Liver (tissue), 9 donors: ENCODE measurements around the gene TMEM129. TPM values are rescaled to one million over a fixed set of nuclear protein-coding genes. Genes with fewer than 3 reads are reported as not detected.

Experiments
- DNase-seq: peaks from one replicate; pipeline ENCODE4 v3.0.0-alpha.2; 2017; ENCODE audit warnings: low spot score
- H3K27ac ChIP-seq, 2 donors: one replicate each; pipeline ENCODE4 v1.7.0; 2013; ENCODE audit warnings: inconsistent platforms in 2 of 2, low read length in 2 of 2, control low read depth in 1 of 2, low read depth in 1 of 2, mild to moderate bottlenecking in 1 of 2
- H3K27me3 ChIP-seq, 4 donors: one replicate each; pipeline versions ENCODE4 v1.6.1 to v1.7.0; 2013; ENCODE audit warnings: low read length in 3 of 4, inconsistent platforms in 1 of 4, mild to moderate bottlenecking in 1 of 4, moderate library complexity in 1 of 4; ENCODE audit not compliant: control insufficient read depth in 4 of 4, insufficient read depth in 4 of 4
- H3K36me3 ChIP-seq, 4 donors: one replicate each; pipeline versions ENCODE4 v1.6.1 to v1.7.0; 2013; ENCODE audit warnings: low read length in 3 of 4, mild to moderate bottlenecking in 3 of 4, low read depth in 1 of 4, moderate library complexity in 1 of 4; ENCODE audit not compliant: control insufficient read depth in 4 of 4, insufficient read depth in 3 of 4
- H3K4me1 ChIP-seq, 4 donors: one replicate each; pipeline versions ENCODE4 v1.6.1 to v1.7.0; 2013; ENCODE audit warnings: low read length in 3 of 4, mild to moderate bottlenecking in 3 of 4, moderate library complexity in 1 of 4; ENCODE audit not compliant: control insufficient read depth in 4 of 4, insufficient read depth in 4 of 4
- H3K4me3 ChIP-seq, 3 donors: one replicate each; pipeline versions ENCODE4 v1.6.1 to v1.7.0; 2013; ENCODE audit warnings: low read length in 3 of 3, control low read depth in 1 of 3, low read depth in 1 of 3, mild to moderate bottlenecking in 1 of 3
- H3K9ac ChIP-seq, 2 donors: one replicate each; pipeline ENCODE4 v1.7.0; 2013; ENCODE audit warnings: low read length in 2 of 2, mild to moderate bottlenecking in 2 of 2, moderate library complexity in 2 of 2, control low read depth in 1 of 2, low read depth in 1 of 2
- H3K9me3 ChIP-seq, 4 donors: one replicate each; pipeline versions ENCODE4 v1.6.1 to v1.7.0; 2013; ENCODE audit warnings: low read length in 3 of 4; ENCODE audit not compliant: control insufficient read depth in 4 of 4
- ATF3 ChIP-seq: IDR thresholded peaks from 2 replicates; pipeline ENCODE4 v1.6.1; 2016; ENCODE audit warnings: antibody characterized with exemption
- CTCF ChIP-seq: fragments of 150-350 bp; IDR thresholded peaks from 2 replicates; pipeline ENCODE4 v1.5.1; 2017; ENCODE audit warnings: improper control_type of control experiment, low read depth, low read length; ENCODE audit not compliant: missing input control
- EGR1 ChIP-seq, 2 donors: IDR thresholded peaks; 2 replicates each; pipeline ENCODE4 v1.6.1; 2016 to 2018; ENCODE audit warnings: antibody characterized with exemption in 2 of 2, low read depth in 2 of 2
- FOXA1 ChIP-seq: IDR thresholded peaks from 2 replicates; pipeline ENCODE4 v1.6.1; 2016; ENCODE audit warnings: antibody characterized with exemption
- FOXA2 ChIP-seq: IDR thresholded peaks from 2 replicates; pipeline ENCODE4 v1.6.1; 2016; ENCODE audit warnings: antibody characterized with exemption
- GABPA ChIP-seq, 2 donors: IDR thresholded peaks in 1 of 2; conservative IDR thresholded peaks in 1 of 2; 2 replicates each; pipeline ENCODE4 v1.6.1; 2016; ENCODE audit warnings: antibody characterized with exemption in 2 of 2, mild to moderate bottlenecking in 1 of 2, moderate library complexity in 1 of 2
- HNF4A ChIP-seq, 2 donors: conservative IDR thresholded peaks; 2 replicates each; pipeline ENCODE4 v1.6.1; 2016; ENCODE audit warnings: antibody characterized with exemption in 2 of 2, mild to moderate bottlenecking in 2 of 2
- HNF4G ChIP-seq: IDR thresholded peaks from 2 replicates; pipeline ENCODE4 v1.6.1; 2016; ENCODE audit warnings: antibody characterized with exemption
- JUND ChIP-seq, 2 donors: IDR thresholded peaks; 2 replicates each; pipeline ENCODE4 v1.6.1; 2016; ENCODE audit warnings: antibody characterized with exemption in 2 of 2
- MAX ChIP-seq: IDR thresholded peaks from 2 replicates; pipeline ENCODE4 v1.6.1; 2016; ENCODE audit warnings: antibody characterized with exemption
- NR2F2 ChIP-seq: IDR thresholded peaks from 2 replicates; pipeline ENCODE4 v1.6.1; 2016; ENCODE audit warnings: antibody characterized with exemption
- RAD21 ChIP-seq, 2 donors: IDR thresholded peaks; 2 replicates each; pipeline ENCODE4 v1.6.1; 2016; ENCODE audit warnings: antibody characterized with exemption in 2 of 2, mild to moderate bottlenecking in 2 of 2
- RXRA ChIP-seq, 2 donors: IDR thresholded peaks; 2 replicates each; pipeline ENCODE4 v1.6.1; 2017 to 2018; ENCODE audit warnings: antibody characterized with exemption in 2 of 2, mild to moderate bottlenecking in 1 of 2
- SP1 ChIP-seq: IDR thresholded peaks from 2 replicates; pipeline ENCODE4 v1.6.1; 2018; ENCODE audit warnings: antibody characterized with exemption, mild to moderate bottlenecking
- TAF1 ChIP-seq: conservative IDR thresholded peaks from 2 replicates; pipeline ENCODE4 v1.6.1; 2016; ENCODE audit warnings: antibody characterized with exemption, mild to moderate bottlenecking
- YY1 ChIP-seq: IDR thresholded peaks from 2 replicates; pipeline ENCODE4 v1.6.1; 2016; ENCODE audit warnings: antibody characterized with exemption, mild to moderate bottlenecking
- WGBS: extraction: QIAGEN DNeasy Blood & Tissue Kit; methylation state at CpG from one replicate; pipeline ENCODE4 v1.1.7; 2013; 5-methylcytosine and 5-hydroxymethylcytosine counted together
- polyA plus RNA-seq, 2 donors: library from polyadenylated mRNA; stranded (reverse) in 1 of 2; unstranded in 1 of 2; fragments of 200-250 nt in 1 of 2; fragments of >200 nt in 1 of 2; fragmentation: Nextera tagmentation in 1 of 2; extraction: Ambion mirVana in 1 of 2; gene quantifications; one replicate each; pipeline versions ENCODE4 v1.2.1 to v1.2.3, GENCODE V29; 2013 to 2015
- total RNA-seq, 2 donors: library from RNA; depleted of rRNA; stranded (reverse); fragments of >200 nt; gene quantifications; one replicate each; pipeline ENCODE4 v1.2.3, GENCODE V29; 2014
- TF ChIP-seq, protein P1 (sequence below): IDR thresholded peaks from 2 replicates; pipeline ENCODE4 v1.6.1; 2016; ENCODE audit warnings: antibody characterized with exemption
- TF ChIP-seq, protein P2 (sequence below): IDR thresholded peaks from 2 replicates; pipeline ENCODE4 v1.6.1; 2016; ENCODE audit warnings: antibody characterized with exemption, mild to moderate bottlenecking
- donor health status: healthy.
- donor health status: healthy.
- donor health status: healthy.
- donor health status: healthy.
- donor health status: healthy.

TMEM129 gene
- total and polyA plus RNA-seq, 4 donors = 12.2 to 37.0 (median 21.8) TPM

DNA sequence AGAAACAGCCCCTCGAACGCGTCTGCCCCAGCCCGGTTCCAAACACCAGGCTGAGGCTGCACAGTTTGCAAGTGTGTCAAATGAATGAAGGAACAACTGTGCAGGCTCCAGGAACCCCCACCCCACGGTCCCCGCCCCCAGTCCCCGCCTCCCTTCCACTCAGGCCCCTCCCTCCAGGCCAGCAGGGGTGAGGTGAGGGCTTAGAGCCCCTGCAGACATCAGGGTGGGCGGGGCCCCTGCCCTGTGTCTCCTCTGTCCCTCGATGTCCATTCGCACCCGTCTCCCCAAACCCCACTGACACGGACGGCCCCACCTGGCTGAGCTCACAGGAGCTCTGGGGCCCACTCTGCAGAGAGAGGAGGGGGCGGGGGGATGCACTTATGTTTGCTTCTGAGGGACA lies 28.7 kb upstream of the TMEM129 start:
- DNase-seq = no peak
- no peaks in the 10 kb centered on the region for H3K27me3 ChIP-seq
- no peak overlapping the region for H3K27ac ChIP-seq
- TF ChIP-seq, protein P1, sequence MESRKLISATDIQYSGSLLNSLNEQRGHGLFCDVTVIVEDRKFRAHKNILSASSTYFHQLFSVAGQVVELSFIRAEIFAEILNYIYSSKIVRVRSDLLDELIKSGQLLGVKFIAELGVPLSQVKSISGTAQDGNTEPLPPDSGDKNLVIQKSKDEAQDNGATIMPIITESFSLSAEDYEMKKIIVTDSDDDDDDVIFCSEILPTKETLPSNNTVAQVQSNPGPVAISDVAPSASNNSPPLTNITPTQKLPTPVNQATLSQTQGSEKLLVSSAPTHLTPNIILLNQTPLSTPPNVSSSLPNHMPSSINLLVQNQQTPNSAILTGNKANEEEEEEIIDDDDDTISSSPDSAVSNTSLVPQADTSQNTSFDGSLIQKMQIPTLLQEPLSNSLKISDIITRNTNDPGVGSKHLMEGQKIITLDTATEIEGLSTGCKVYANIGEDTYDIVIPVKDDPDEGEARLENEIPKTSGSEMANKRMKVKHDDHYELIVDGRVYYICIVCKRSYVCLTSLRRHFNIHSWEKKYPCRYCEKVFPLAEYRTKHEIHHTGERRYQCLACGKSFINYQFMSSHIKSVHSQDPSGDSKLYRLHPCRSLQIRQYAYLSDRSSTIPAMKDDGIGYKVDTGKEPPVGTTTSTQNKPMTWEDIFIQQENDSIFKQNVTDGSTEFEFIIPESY = no peak
- TF ChIP-seq TAF1 (no peak), FOXA1 (no peak), HNF4A (conservative IDR thresholded peaks at IDR 0.05) (no peak), RXRA (IDR thresholded peaks at IDR 0.05) (no peak), CTCF (no peak), EGR1 (IDR thresholded peaks at IDR 0.05; ENCODE audit: low read depth in 2 of 2) (no peak), RAD21 (IDR thresholded peaks at IDR 0.05) (no peak), ATF3 (no peak), FOXA2 (no peak), HNF4G (no peak), JUND (IDR thresholded peaks at IDR 0.05) (no peak), SP1 (no peak), NR2F2 (no peak), MAX (no peak), YY1 (no peak), GABPA (IDR thresholded peaks at IDR 0.05 in 1 of 2, conservative IDR thresholded peaks at IDR 0.05 in 1 of 2) (no peak)
- TF ChIP-seq, protein P2, sequence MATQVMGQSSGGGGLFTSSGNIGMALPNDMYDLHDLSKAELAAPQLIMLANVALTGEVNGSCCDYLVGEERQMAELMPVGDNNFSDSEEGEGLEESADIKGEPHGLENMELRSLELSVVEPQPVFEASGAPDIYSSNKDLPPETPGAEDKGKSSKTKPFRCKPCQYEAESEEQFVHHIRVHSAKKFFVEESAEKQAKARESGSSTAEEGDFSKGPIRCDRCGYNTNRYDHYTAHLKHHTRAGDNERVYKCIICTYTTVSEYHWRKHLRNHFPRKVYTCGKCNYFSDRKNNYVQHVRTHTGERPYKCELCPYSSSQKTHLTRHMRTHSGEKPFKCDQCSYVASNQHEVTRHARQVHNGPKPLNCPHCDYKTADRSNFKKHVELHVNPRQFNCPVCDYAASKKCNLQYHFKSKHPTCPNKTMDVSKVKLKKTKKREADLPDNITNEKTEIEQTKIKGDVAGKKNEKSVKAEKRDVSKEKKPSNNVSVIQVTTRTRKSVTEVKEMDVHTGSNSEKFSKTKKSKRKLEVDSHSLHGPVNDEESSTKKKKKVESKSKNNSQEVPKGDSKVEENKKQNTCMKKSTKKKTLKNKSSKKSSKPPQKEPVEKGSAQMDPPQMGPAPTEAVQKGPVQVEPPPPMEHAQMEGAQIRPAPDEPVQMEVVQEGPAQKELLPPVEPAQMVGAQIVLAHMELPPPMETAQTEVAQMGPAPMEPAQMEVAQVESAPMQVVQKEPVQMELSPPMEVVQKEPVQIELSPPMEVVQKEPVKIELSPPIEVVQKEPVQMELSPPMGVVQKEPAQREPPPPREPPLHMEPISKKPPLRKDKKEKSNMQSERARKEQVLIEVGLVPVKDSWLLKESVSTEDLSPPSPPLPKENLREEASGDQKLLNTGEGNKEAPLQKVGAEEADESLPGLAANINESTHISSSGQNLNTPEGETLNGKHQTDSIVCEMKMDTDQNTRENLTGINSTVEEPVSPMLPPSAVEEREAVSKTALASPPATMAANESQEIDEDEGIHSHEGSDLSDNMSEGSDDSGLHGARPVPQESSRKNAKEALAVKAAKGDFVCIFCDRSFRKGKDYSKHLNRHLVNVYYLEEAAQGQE = no peak
- 87% methylated on average over 14 of the region's 14 CpGs for WGBS
- no peaks in the 10 kb centered on the region for H3K36me3 ChIP-seq
- H3K4me1 ChIP-seq = peaks cover 5 to 23% (median 13%) of the 10 kb centered on the region in 4 donors
- no peak overlapping the region for H3K4me3 ChIP-seq
- no peak overlapping the region for H3K9ac ChIP-seq
- H3K9me3 ChIP-seq = no peaks in the 10 kb centered on the region
